ENCODE measurements around the gene NDUFS6. TPM values are rescaled to one million over a fixed set of nuclear protein-coding genes. Genes with fewer than 3 reads are reported as not detected.

NDUFS6 gene
- total and polyA plus RNA-seq, 8 donors = 26.8 to 55.8 (median 40.7) TPM

DNA sequence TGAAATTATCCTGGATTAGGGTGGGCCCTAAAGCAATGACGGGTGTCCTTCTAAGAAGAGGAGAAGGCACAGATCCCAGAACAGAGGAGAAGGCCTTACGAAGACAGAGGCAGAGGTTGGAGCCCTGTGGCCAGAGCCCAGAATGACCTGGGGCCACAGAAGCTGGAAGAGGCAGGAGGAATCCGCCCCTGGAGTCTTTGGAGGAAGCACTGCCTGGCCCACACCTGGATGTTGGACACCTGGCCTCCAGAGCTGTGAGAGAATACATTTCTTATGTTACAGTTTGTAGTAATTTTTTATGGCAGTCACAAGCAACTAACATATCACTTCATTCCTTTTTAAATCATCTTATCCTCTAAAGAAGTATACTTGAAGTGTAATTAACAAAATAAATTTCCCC, 10.0 kb upstream of the NDUFS6 start:
- Histone ChIP-seq H3K27ac (no peak overlapping the region), H3K4me1 (no peaks in the 10 kb centered on the region), H3K27me3 (peaks cover 0 to 26% of the 10 kb centered on the region in 2 donors), H3K9me3 (no peaks in the 10 kb centered on the region), H3K4me3 (no peak overlapping the region), H3K36me3 (peaks cover 0 to 3% of the 10 kb centered on the region in 2 donors)
- TF ChIP-seq, protein P1, sequence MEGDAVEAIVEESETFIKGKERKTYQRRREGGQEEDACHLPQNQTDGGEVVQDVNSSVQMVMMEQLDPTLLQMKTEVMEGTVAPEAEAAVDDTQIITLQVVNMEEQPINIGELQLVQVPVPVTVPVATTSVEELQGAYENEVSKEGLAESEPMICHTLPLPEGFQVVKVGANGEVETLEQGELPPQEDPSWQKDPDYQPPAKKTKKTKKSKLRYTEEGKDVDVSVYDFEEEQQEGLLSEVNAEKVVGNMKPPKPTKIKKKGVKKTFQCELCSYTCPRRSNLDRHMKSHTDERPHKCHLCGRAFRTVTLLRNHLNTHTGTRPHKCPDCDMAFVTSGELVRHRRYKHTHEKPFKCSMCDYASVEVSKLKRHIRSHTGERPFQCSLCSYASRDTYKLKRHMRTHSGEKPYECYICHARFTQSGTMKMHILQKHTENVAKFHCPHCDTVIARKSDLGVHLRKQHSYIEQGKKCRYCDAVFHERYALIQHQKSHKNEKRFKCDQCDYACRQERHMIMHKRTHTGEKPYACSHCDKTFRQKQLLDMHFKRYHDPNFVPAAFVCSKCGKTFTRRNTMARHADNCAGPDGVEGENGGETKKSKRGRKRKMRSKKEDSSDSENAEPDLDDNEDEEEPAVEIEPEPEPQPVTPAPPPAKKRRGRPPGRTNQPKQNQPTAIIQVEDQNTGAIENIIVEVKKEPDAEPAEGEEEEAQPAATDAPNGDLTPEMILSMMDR (IDR thresholded peaks at IDR 0.05) = no peak
- DNase-seq (no peak), ATAC-seq (no peak)
- intact Hi-C loops (cut with DNase I) = no loop called here

DNA sequence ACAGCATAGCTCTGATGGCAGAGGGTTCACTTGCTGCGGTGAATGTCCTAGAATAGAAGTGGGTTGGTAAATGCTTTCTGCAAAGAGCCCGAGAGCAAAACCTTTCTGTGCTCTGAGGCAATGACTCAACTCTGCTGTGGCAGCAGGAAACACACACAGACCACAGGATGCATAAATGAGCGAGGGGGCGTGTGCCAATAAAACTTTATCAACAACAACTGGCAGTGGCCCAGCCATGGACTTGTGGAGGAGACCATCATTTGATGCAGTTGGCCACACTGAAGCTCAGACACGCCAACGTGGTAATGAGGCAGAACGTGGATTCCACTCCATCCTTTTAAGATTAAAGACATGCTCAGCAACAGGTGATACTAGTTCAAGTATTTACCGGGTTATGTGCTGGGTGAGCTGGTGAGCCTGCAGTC, 8.4 kb upstream of the NDUFS6 start:
- Histone ChIP-seq H3K4me1 (peaks cover 0 to 2% of the 10 kb centered on the region in 2 donors), H3K36me3 (peaks cover 0 to 20% of the 10 kb centered on the region in 2 donors), H3K4me3 (no peak overlapping the region), H3K27me3 (peaks cover 0 to 13% of the 10 kb centered on the region in 2 donors), H3K27ac (no peak overlapping the region), H3K9me3 (no peaks in the 10 kb centered on the region)
- DNase-seq (peak in 1 of 4 donors; percentile 32), ATAC-seq (peak; percentile 32)
- intact Hi-C loops (cut with DNase I) = no loop called here
- TF ChIP-seq, protein P1 (IDR thresholded peaks at IDR 0.05) = no peak

DNA sequence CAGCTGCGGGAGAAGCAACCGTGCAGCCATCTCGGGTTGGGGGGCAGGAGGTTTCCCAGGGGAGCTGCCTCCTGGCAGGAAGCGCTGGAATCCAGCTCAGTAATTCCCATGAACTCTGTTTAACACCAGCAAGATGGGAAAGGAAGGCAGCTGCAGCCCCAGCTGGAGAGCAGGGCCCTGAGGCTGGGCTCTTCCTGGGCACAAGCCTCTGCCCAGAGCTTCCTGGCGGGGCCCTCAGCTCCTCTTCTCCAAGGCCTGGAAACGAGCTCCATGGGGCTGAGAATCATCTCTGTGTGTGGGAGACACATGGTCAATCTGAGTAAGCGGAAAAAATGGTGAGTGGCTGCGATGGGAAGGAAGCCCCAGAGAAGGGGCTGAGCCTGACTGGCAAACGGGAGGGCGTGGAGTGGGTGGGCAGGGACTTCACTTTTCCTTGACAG, 7.9 kb upstream of the NDUFS6 start:
- H3K9me3 ChIP-seq = no peaks in the 10 kb centered on the region
- peaks cover 0 to 25% of the 10 kb centered on the region in 2 donors for H3K36me3 ChIP-seq
- ATAC-seq (no peak), DNase-seq (peak in 2 of 4 donors; percentile 27 to 58)
- peaks cover 0 to 9% of the 10 kb centered on the region in 2 donors for H3K27me3 ChIP-seq
- peak overlapping the region in 1 of 2 donors; percentile 37 for H3K27ac ChIP-seq
- peaks cover 0 to 5% of the 10 kb centered on the region in 2 donors for H3K4me1 ChIP-seq
- H3K4me3 ChIP-seq = no peak overlapping the region
- intact Hi-C loops (cut with DNase I) = no loop called here
- TF ChIP-seq, protein P1 (IDR thresholded peaks at IDR 0.05) = no peak

DNA sequence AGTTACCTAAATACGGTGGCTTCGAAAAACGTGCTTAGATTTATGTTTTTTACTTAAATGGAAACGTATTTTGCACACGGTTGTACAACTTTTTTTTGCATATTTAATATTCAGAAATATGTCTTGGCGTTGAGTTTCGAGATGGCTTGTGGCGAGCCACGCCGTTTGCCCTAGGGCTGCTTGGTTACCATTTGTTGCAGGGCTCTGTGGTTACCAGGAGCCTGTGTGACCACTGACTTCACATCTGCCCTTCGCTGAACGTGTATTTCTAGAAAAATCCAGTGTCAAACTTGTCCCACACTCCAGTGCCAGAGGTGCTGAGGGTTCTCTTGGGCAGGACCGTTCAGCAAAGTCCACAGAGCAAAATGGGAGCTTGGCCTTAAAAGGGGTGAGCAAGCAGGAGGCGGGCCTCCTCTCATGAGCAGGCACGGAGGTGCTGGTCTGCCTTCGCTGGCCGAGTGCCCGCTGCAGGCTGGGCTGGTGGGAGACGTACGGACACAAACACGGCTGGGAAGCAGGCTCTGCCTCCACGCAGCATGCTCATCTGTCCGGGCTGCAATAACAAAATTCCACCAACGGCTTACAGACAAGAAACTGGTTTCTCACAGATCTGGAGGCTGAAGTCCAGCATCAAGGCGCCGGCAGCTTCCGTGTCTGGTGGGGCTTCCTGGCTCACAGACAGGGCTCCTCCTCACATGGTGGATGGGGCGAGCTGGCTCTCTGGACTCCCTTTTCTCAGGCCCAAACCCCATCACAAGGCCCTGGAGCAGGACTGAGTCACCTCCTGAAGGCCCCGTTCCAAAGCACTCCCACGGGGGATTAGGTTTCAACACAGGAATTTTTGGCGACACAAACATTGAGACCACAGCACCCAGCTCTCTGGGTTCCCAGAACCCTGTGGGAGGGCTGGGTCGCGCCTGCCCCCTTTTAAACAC, 7.0 kb upstream of the NDUFS6 start:
- TF ChIP-seq, protein P1 (IDR thresholded peaks at IDR 0.05) = no peak
- no peak overlapping the region for H3K27ac ChIP-seq
- ATAC-seq (no peak), DNase-seq (peak in 2 of 4 donors; percentile 27 to 74)
- intact Hi-C loops (cut with DNase I) = no loop called here
- no peaks in the 10 kb centered on the region for H3K9me3 ChIP-seq
- peaks cover 0 to 29% of the 10 kb centered on the region in 2 donors for H3K36me3 ChIP-seq
- peaks cover 0 to 3% of the 10 kb centered on the region in 2 donors for H3K27me3 ChIP-seq
- H3K4me3 ChIP-seq = no peak overlapping the region
- peaks cover 0 to 13% of the 10 kb centered on the region in 2 donors for H3K4me1 ChIP-seq

DNA sequence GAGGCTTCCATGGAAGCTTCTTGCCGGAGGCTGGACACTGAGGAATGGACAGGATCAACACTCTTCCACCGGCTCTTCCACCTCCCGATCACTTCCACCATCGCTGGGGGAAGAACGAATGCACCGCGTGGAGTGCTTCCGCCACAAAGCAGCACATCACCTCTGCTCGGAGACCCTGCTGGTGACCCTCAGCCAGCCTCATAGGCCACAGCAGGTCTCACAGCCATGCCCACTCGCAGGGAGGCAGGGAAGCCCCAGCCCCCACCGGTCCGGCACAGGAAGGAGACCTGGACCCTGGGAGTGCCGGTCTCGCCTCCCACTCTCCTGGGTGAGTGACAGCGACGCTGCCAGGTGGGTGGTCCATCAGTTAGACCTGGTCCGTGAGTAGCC, 6.3 kb upstream of the NDUFS6 start:
- Histone ChIP-seq H3K4me1 (peaks cover 0 to 14% of the 10 kb centered on the region in 2 donors), H3K9me3 (no peaks in the 10 kb centered on the region), H3K27ac (no peak overlapping the region), H3K4me3 (no peak overlapping the region), H3K27me3 (peaks cover 0 to 3% of the 10 kb centered on the region in 2 donors), H3K36me3 (peaks cover 0 to 29% of the 10 kb centered on the region in 2 donors)
- TF ChIP-seq, protein P1 (IDR thresholded peaks at IDR 0.05) = no peak
- intact Hi-C loops (cut with DNase I) = no loop called here
- no peak for ATAC-seq
- peak in 2 of 4 donors; percentile 22 to 59 for DNase-seq
